ENCODE results near the gene CD79B.

Gene CD79B

GRCh38 chr17:63950940-63951907 is 19.1 kb upstream of the CD79B start:
- DNase-seq: no peak

DNA sequence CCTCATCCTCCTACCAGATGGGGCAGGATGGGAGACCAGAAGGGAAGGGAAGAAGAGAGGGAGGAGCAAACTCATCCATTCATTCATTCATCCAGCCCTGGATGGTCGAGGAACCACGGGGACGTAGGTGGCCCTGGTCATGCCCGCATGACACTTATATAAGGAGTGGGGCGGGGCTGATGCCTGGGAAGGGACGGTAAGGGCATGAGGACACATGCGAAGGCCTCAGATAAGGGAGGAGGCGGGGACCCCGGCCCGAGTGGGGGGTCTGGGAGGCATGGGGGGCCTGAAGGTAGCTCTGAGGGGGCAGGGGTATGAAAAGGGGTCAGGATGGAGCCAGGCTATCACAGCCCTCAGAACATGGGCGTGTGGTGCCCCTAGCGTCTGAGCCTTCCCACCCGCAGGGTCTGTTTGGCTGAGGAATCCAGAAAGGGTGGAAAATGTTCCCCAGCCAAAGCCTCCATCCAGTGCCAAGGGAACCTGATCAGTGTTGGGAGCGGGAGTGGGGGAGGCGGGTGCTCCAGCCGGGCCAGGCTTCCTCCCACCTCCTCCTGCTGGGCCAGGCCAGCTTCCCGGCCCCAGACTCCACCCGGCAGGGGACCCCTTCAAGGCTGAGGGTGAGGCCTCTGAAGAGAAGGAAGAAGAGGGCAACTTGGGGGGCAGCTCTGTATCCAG is 17.6 kb upstream of the CD79B start:
- DNase-seq: no peak

- DNase-seq: no peak
Measured at GRCh38 chr17:63948521-63948920, 16.4 kb upstream of the CD79B start.

GRCh38 chr17:63947711-63948330 is 15.7 kb upstream of the CD79B start:
- DNase-seq: no peak

DNA sequence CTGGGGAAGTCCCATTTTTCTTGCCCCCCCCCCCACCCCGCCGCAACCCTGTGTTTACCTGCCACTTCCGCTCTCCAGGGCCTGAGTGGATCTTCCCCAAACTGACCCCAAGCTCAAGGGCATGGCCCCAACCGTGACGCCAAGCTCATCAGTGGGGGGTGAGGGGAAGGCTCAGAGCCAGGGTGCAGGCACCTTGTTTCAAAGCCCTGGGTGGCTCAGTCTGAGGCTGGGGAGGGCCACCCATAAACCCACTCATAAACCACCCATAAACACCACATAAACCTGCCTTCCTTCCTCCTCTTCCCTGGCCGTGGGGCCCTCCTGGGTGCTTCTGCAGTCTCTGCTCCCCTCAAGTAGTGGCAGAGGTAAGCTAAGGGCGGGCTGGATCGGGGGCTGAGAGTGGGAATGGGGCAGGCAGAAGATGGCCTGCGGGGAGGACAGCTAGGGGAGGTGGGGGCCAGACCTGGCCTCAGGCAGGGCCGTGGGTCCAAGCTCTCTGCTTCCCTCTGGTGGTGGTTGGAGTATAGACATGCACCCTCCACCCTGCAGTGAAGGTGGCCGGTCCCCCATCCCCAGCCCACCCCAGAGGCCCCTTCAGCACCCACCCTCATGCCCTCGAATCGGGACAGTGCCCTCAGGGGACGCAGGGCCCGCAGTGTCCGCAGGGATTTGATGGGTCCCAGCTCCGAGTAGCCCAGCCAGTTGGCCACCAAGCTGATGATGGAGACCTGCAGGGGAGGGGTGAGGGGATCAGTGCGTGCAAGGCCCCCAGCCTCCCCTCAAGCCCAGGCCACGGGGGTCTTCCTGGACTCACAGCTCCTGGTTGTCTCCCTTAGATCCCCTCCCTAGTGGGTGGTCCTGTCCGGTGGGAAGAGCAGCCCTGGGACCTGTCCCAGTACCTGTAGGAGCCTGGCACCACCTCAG is 14.6 kb upstream of the CD79B start:
- peak; percentile 31 for DNase-seq

DNA sequence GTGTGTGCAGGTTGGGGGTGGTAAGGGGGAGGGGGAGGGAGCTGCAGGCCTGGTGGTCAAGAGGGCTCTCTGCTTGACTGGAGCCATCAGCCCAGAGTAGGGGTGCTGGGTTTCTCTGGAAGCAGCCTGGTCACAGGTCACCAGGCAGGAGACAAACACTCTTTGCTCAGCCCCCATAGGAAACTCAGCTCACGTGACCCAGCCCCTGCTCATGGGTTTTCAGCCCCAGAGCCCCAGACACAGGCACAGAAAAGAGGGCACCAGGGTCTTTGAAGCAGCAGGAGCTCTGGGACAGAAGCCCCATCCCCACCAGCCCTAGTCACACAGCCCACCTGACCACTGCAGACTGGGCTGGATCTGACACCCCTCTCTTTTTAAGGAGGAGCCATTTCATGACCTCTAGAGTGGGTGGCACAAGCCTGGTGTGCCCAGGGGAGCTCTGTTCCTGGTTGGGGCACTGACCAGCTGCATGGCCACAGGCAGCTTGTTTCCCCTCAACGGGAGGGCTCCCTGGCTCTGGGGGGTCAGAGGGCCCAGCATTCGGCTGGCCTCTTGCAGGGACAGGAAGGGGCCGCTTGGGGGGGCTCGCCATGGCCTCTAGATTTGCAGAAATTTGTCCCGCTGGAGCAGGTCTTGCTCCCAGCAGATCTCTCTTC is 13.8 kb upstream of the CD79B start:
- no peak for DNase-seq

GRCh38 chr17:63944736-63945499 is 12.8 kb upstream of the CD79B start:
- DNase-seq: no peak

GRCh38 chr17:63943745-63944144 is 11.6 kb upstream of the CD79B start:
- DNase-seq: no peak

DNA sequence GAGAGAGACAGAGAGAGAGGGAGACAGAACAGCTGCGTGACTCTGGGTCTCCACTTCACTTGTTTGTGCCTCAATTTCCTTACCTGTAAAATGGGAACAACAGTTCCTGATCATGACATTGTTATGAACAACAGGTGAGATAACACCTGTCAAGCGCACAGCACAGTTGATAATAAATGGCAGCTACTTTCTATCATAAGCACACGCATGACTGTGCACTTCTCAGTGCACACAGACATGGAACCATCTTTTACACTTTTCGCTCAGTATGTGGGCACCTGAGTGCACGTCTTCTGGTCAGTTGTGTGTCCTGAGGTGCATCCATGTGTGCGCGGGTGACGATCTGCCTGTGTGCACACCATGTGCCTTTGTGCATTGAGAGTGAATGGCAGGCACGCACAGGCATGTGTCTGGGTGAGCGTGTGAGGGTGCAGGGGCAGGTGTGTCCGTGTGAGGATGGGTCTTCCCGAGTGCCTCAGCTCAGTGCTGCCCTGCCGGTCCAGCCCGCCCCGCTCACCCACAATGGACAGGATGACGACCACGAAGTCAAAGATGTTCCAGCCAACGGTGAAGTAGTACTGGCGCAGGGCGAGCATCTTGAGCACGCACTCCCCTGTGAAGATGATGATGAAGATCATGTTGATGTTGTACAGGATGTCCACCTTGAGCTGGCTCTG is 10.3 kb upstream of the CD79B start:
- no peak for DNase-seq

- no peak for DNase-seq
Measured at GRCh38 chr17:63941751-63942150, 9.6 kb upstream of the CD79B start.

DNA sequence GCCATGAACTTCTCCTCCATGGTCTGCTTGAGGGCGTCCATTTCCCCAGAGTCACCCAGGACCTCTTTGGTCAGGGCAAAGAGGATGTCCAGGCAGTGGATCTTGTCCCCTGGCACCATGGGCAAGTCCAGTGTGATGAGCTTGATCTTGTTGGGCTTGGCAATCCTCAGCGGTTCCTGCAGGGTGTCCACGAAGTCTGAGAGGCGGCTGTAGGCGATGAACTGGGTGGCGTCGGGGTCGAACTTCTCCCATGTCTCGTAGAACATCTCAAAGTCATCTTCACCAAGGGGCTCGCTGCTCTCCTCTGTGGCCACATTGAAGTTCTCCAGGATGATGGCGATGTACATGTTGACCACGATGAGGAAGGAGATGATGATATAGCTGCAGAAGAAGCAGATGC is 9.0 kb upstream of the CD79B start:
- DNase-seq: no peak

GRCh38 chr17:63940584-63940983 is 8.5 kb upstream of the CD79B start:
- no peak for DNase-seq

GRCh38 chr17:63939884-63940283 is 7.8 kb upstream of the CD79B start:
- DNase-seq: no peak

DNA sequence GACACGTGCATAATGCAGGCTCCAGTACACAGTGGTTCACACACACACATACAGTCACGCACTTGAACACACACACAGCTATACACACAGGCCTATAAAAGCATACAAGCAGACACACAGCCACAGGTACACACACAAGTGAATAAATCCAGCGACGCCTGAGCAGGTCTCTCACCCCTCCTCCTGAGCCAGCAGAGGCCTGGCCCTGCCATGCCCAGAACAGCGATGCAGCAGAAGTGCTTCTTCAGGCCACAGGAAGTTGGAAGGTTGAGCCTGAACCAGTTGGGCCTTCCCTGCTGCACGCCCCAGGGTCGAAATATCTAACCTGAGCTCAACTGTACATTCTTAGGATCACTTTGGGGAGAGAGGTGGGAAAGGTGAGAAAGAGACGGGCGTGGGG is 7.3 kb upstream of the CD79B start:
- DNase-seq: no peak

- DNase-seq: no peak
Measured at GRCh38 chr17:63937920-63938319, 5.8 kb upstream of the CD79B start.

GRCh38 chr17:63937319-63937718 is 5.2 kb upstream of the CD79B start:
- DNase-seq: no peak

GRCh38 chr17:63934183-63935112 is 2.3 kb upstream of the CD79B start:
- no peak for DNase-seq

- no peak for DNase-seq
Measured at GRCh38 chr17:63933598-63933997, 1.5 kb upstream of the CD79B start.

GRCh38 chr17:63932721-63933120 is 590 bp upstream of the CD79B start:
- no peak for DNase-seq

Data from effector CD8-positive, alpha-beta T cell (primary cell).